Measurements from ENCODE around the gene ATXN1. TPM values are rescaled to one million over a fixed set of nuclear protein-coding genes. Genes with fewer than 3 reads are reported as not detected.

ATXN1 gene
- total RNA-seq, 1 experiment from 2014 or later: 19.7 TPM

DNA sequence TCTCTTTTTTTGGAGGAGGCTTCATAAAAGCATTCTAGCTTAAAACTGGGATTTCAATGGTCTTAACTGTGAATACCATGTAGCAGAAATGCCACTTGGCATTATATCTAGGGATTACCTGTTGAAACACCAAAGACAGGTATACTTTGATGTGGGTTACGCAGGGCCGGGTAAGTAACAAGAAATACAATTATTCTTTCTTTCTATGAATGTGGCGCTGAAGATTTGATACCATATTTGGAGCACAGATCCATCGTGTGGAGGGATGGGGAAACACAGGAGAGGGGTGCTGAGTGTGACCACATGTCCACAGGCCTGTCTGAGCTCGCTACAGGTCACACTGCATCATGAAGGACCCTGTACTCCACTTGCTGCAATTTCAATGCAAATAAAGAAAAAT is 265.1 kb downstream of the ATXN1 start:
- Mint-ChIP-seq H3K27ac (ENCODE audit: unreplicated experiment) (no peak overlapping the region), H3K27me3 (ENCODE audit: unreplicated experiment) (no peaks in the 10 kb centered on the region), H3K36me3 (ENCODE audit: insufficient read depth, unreplicated experiment) (no peaks in the 10 kb centered on the region), H3K4me1 (ENCODE audit: low read depth, unreplicated experiment) (no peaks in the 10 kb centered on the region), H3K4me3 (ENCODE audit: low read depth, unreplicated experiment) (no peak overlapping the region), H3K9me3 (ENCODE audit: low read depth, unreplicated experiment) (no peaks in the 10 kb centered on the region)
- BruUV-seq (replicated peaks): no TSS peak
- intact Hi-C loops (cut with micrococcal nuclease; ENCODE audit: unreplicated experiment): no loop called here
- no peak for DNase-seq
- TF ChIP-seq, protein P1, sequence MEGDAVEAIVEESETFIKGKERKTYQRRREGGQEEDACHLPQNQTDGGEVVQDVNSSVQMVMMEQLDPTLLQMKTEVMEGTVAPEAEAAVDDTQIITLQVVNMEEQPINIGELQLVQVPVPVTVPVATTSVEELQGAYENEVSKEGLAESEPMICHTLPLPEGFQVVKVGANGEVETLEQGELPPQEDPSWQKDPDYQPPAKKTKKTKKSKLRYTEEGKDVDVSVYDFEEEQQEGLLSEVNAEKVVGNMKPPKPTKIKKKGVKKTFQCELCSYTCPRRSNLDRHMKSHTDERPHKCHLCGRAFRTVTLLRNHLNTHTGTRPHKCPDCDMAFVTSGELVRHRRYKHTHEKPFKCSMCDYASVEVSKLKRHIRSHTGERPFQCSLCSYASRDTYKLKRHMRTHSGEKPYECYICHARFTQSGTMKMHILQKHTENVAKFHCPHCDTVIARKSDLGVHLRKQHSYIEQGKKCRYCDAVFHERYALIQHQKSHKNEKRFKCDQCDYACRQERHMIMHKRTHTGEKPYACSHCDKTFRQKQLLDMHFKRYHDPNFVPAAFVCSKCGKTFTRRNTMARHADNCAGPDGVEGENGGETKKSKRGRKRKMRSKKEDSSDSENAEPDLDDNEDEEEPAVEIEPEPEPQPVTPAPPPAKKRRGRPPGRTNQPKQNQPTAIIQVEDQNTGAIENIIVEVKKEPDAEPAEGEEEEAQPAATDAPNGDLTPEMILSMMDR (IDR thresholded peaks at IDR 0.05; ENCODE audit: unreplicated experiment): no peak
- CTCF ChIA-PET: no interaction called here

DNA sequence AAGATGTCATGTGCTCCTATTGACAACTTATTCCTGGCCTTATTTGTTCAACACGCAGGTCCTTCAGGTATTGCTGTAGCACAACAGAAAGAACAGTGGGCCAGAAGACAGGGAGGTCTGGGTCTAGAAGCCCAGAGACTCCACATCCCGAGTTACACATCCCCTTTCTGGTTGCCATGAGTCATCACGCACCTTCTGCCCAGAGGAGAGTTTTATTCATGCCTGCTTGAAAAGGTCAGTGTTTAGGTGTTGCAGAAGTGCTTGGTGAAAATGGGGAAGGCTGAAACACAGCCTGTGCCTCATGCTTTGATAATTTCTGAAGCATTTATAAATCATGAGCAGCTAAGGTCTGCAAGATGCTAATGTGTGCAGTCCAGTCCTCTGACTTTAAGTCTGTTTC is 266.5 kb downstream of the ATXN1 start:
- no peak for DNase-seq
- H3K27ac Mint-ChIP-seq (ENCODE audit: unreplicated experiment): no peak overlapping the region
- no peaks in the 10 kb centered on the region for H3K4me1 Mint-ChIP-seq (ENCODE audit: low read depth, unreplicated experiment)
- BruUV-seq (replicated peaks): no TSS peak
- TF ChIP-seq, protein P1 (IDR thresholded peaks at IDR 0.05; ENCODE audit: unreplicated experiment): no peak
- no peaks in the 10 kb centered on the region for H3K9me3 Mint-ChIP-seq (ENCODE audit: low read depth, unreplicated experiment)
- H3K27me3 Mint-ChIP-seq (ENCODE audit: unreplicated experiment): no peaks in the 10 kb centered on the region
- CTCF ChIA-PET: no interaction called here
- no peak overlapping the region for H3K4me3 Mint-ChIP-seq (ENCODE audit: low read depth, unreplicated experiment)
- H3K36me3 Mint-ChIP-seq (ENCODE audit: insufficient read depth, unreplicated experiment): no peaks in the 10 kb centered on the region
- intact Hi-C loops (cut with micrococcal nuclease; ENCODE audit: unreplicated experiment): no loop called here

DNA sequence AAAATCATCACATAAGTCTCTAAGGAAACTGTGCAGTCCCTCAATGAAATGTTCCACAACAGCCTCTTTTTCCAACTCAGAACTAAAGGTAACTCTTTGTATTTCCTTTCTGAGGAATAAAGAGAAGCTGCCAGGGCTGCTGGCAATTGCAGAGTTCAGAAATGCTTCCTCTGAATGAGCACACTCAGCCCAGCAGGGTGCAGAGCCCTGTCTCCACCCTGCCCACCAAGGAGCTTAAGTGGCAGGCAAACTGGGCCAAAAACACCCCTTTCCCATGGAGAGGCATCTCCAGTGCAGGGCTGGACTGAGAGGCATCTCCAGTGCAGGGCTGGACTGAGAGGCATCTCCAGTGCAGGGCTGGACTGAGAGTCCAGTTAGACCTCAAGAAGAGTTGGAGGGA is 267.5 kb downstream of the ATXN1 start:
- no peaks in the 10 kb centered on the region for H3K36me3 Mint-ChIP-seq (ENCODE audit: insufficient read depth, unreplicated experiment)
- no peaks in the 10 kb centered on the region for H3K9me3 Mint-ChIP-seq (ENCODE audit: low read depth, unreplicated experiment)
- CTCF ChIA-PET: no interaction called here
- intact Hi-C loops (cut with micrococcal nuclease; ENCODE audit: unreplicated experiment): no loop called here
- no peaks in the 10 kb centered on the region for H3K4me1 Mint-ChIP-seq (ENCODE audit: low read depth, unreplicated experiment)
- H3K27ac Mint-ChIP-seq (ENCODE audit: unreplicated experiment): no peak overlapping the region
- no peak overlapping the region for H3K4me3 Mint-ChIP-seq (ENCODE audit: low read depth, unreplicated experiment)
- TF ChIP-seq, protein P1 (IDR thresholded peaks at IDR 0.05; ENCODE audit: unreplicated experiment): no peak
- no peak for DNase-seq
- H3K27me3 Mint-ChIP-seq (ENCODE audit: unreplicated experiment): no peaks in the 10 kb centered on the region
- BruUV-seq (replicated peaks): no TSS peak

DNA sequence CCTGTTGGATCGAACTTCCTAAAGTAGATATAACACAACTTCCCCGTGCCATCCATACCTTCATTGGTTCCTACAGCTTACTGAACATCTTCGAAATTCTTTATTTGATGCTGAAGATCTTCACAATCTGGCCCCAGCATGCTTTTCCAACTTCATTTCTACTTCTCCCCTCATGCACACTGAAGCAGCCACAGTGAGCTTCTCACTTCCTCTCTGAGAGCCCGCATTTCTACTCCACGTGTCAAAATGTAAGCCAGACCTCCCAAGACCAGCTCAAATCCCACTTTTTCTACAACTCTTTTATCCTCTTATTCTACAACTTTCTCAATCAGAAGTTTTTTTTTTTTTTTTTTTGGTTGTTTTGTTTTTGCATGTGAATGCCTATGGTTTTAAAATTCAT is 268.1 kb downstream of the ATXN1 start:
- Mint-ChIP-seq H3K27me3 (ENCODE audit: unreplicated experiment) (no peaks in the 10 kb centered on the region), H3K4me3 (ENCODE audit: low read depth, unreplicated experiment) (no peak overlapping the region), H3K36me3 (ENCODE audit: insufficient read depth, unreplicated experiment) (no peaks in the 10 kb centered on the region), H3K9me3 (ENCODE audit: low read depth, unreplicated experiment) (no peaks in the 10 kb centered on the region), H3K27ac (ENCODE audit: unreplicated experiment) (no peak overlapping the region), H3K4me1 (ENCODE audit: low read depth, unreplicated experiment) (no peaks in the 10 kb centered on the region)
- TF ChIP-seq, protein P1 (IDR thresholded peaks at IDR 0.05; ENCODE audit: unreplicated experiment): no peak
- CTCF ChIA-PET: interaction anchor here (0.7 kb wide), 1 partner anchor 231 kb away, joined by 4 read pairs; no protein-coding TSS in a partner anchor
- DNase-seq: no peak
- BruUV-seq (replicated peaks): no TSS peak
- intact Hi-C loops (cut with micrococcal nuclease; ENCODE audit: unreplicated experiment): no loop called here

Measured in Calu3 (cell line).